ENCODE results near the gene LMBR1. TPM values are rescaled to one million over a fixed set of nuclear protein-coding genes. Genes with fewer than 3 reads are reported as not detected.
A peak's percentile ranks its signal among the peaks of the same experiment; 100 is the strongest.

LMBR1 gene
- total RNA-seq, 1 donor from 2014 or later, result 89.1 TPM

- peaks cover 19% of the 10 kb centered on the region for H3K36me3 Mint-ChIP-seq (ENCODE audit: insufficient read depth)
- peak overlapping the region; percentile 96 for H3K27ac Mint-ChIP-seq
- TF ChIP-seq CTCF (IDR thresholded peaks at IDR 0.05; ENCODE audit: unreplicated experiment), result no peak
- peak overlapping the region; percentile 17 for H3K4me3 Mint-ChIP-seq (ENCODE audit: low read depth)
- peaks cover 3% of the 10 kb centered on the region for H3K9me3 Mint-ChIP-seq (ENCODE audit: low read depth)
- H3K27me3 Mint-ChIP-seq, result no peaks in the 10 kb centered on the region
- no peak for DNase-seq (ENCODE audit: low spot score, unreplicated experiment)
- H3K4me1 Mint-ChIP-seq (ENCODE audit: low read depth), result peaks cover 62% of the 10 kb centered on the region
These were observed 226.4 kb downstream of the LMBR1 start for GRCh38 chr7:156666368-156667109.

- Mint-ChIP-seq H3K27me3 (peaks cover 1% of the 10 kb centered on the region), H3K36me3 (ENCODE audit: insufficient read depth) (peaks cover 9% of the 10 kb centered on the region), H3K27ac (peak overlapping the region; percentile 96), H3K4me3 (ENCODE audit: low read depth) (peak overlapping the region; percentile 31), H3K4me1 (ENCODE audit: low read depth) (peaks cover 68% of the 10 kb centered on the region), H3K9me3 (ENCODE audit: low read depth) (peaks cover 4% of the 10 kb centered on the region)
- TF ChIP-seq CTCF (IDR thresholded peaks at IDR 0.05; ENCODE audit: unreplicated experiment), result no peak
- DNase-seq (ENCODE audit: low spot score, unreplicated experiment), result no peak
These were observed 227.9 kb downstream of the LMBR1 start for GRCh38 chr7:156665101-156665500.

- H3K27me3 Mint-ChIP-seq, result peaks cover 3% of the 10 kb centered on the region
- H3K36me3 Mint-ChIP-seq (ENCODE audit: insufficient read depth), result peaks cover 10% of the 10 kb centered on the region
- no peak for DNase-seq (ENCODE audit: low spot score, unreplicated experiment)
- peak overlapping the region; percentile 68 for H3K27ac Mint-ChIP-seq
- no peak for TF ChIP-seq CTCF (IDR thresholded peaks at IDR 0.05; ENCODE audit: unreplicated experiment)
- peaks cover 7% of the 10 kb centered on the region for H3K9me3 Mint-ChIP-seq (ENCODE audit: low read depth)
- peaks cover 63% of the 10 kb centered on the region for H3K4me1 Mint-ChIP-seq (ENCODE audit: low read depth)
- no peak overlapping the region for H3K4me3 Mint-ChIP-seq (ENCODE audit: low read depth)
These were observed 230.7 kb downstream of the LMBR1 start for GRCh38 chr7:156662277-156662676.

- Mint-ChIP-seq H3K4me3 (ENCODE audit: low read depth) (no peak overlapping the region), H3K27ac (peak overlapping the region; percentile 68), H3K27me3 (peaks cover 3% of the 10 kb centered on the region), H3K36me3 (ENCODE audit: insufficient read depth) (peaks cover 10% of the 10 kb centered on the region), H3K4me1 (ENCODE audit: low read depth) (peaks cover 61% of the 10 kb centered on the region), H3K9me3 (ENCODE audit: low read depth) (peaks cover 7% of the 10 kb centered on the region)
- DNase-seq (ENCODE audit: low spot score, unreplicated experiment), result no peak
- TF ChIP-seq CTCF (IDR thresholded peaks at IDR 0.05; ENCODE audit: unreplicated experiment), result no peak
These were observed 231.3 kb downstream of the LMBR1 start for GRCh38 chr7:156661637-156662036.

- H3K27ac Mint-ChIP-seq, result no peak overlapping the region
- peaks cover 10% of the 10 kb centered on the region for H3K36me3 Mint-ChIP-seq (ENCODE audit: insufficient read depth)
- no peak for DNase-seq (ENCODE audit: low spot score, unreplicated experiment)
- no peak overlapping the region for H3K4me3 Mint-ChIP-seq (ENCODE audit: low read depth)
- no peak for TF ChIP-seq CTCF (IDR thresholded peaks at IDR 0.05; ENCODE audit: unreplicated experiment)
- H3K4me1 Mint-ChIP-seq (ENCODE audit: low read depth), result peaks cover 51% of the 10 kb centered on the region
- H3K9me3 Mint-ChIP-seq (ENCODE audit: low read depth), result peaks cover 7% of the 10 kb centered on the region
- H3K27me3 Mint-ChIP-seq, result peaks cover 3% of the 10 kb centered on the region
These were observed 233.0 kb downstream of the LMBR1 start for GRCh38 chr7:156659961-156660360.

Measured in progenitor cell of endocrine pancreas (in vitro differentiated cells).